Coronary artery (tissue), 2 donors: ENCODE measurements around the gene BICD2.

Experiments
- DNase-seq: peaks from one replicate; pipeline ENCODE4 v3.0.0-alpha.2; 2017; ENCODE audit warnings: low spot score
- H3K27ac ChIP-seq, 2 donors: fragments of 200-600 bp; sonication (generic); one replicate each; pipeline ENCODE4 v1.5.1; 2016 to 2019
- H3K4me3 ChIP-seq: fragments of 200-600 bp; sonication (generic); 2 replicates; pipeline ENCODE4 v1.5.1; 2016; ENCODE audit warnings: mild to moderate bottlenecking, moderate library complexity
- TF ChIP-seq, protein P1 (sequence below): fragments of 200-600 bp; sonication (generic); IDR thresholded peaks from one replicate; pipeline ENCODE4 v1.5.1; 2019; ENCODE audit warnings: antibody characterized with exemption

Gene BICD2

GRCh38 chr9:92762781-92763708 lies 1.6 kb downstream of the BICD2 start:
- H3K4me3 ChIP-seq = peak overlapping the region; percentile 100
- DNase-seq = no peak
- TF ChIP-seq, protein P1, sequence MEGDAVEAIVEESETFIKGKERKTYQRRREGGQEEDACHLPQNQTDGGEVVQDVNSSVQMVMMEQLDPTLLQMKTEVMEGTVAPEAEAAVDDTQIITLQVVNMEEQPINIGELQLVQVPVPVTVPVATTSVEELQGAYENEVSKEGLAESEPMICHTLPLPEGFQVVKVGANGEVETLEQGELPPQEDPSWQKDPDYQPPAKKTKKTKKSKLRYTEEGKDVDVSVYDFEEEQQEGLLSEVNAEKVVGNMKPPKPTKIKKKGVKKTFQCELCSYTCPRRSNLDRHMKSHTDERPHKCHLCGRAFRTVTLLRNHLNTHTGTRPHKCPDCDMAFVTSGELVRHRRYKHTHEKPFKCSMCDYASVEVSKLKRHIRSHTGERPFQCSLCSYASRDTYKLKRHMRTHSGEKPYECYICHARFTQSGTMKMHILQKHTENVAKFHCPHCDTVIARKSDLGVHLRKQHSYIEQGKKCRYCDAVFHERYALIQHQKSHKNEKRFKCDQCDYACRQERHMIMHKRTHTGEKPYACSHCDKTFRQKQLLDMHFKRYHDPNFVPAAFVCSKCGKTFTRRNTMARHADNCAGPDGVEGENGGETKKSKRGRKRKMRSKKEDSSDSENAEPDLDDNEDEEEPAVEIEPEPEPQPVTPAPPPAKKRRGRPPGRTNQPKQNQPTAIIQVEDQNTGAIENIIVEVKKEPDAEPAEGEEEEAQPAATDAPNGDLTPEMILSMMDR = no peak
- H3K27ac ChIP-seq = peak overlapping the region; percentile 68 to 100

- Histone ChIP-seq H3K4me3 (peak overlapping the region; percentile 100), H3K27ac (peak overlapping the region in 1 of 2 donors; percentile 6)
- no peak for DNase-seq
- TF ChIP-seq, protein P1 = no peak
These were observed 2.4 kb downstream of the BICD2 start for GRCh38 chr9:92762196-92762595.

DNA sequence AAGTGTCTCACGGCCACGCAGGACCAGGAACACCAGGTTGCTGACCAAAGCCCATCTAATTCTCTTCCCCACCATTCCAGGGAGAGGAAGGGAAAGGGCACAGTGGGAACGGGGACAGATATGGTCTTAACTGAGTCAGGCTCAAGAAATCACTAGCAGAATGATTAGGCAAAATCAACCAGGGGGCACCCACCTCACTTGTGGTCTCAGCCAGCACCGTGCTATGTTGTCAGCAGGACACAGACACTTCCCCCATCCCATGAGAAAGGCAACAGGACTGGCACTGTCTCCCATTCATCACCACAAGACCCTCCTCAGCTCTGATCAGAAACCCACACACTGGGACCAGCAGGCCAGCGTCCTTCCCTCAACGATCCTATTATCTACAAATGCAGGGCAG lies 2.9 kb downstream of the BICD2 start:
- no peak overlapping the region for H3K4me3 ChIP-seq
- TF ChIP-seq, protein P1 = no peak
- DNase-seq = no peak
- H3K27ac ChIP-seq = peak overlapping the region in 1 of 2 donors; percentile 21

DNA sequence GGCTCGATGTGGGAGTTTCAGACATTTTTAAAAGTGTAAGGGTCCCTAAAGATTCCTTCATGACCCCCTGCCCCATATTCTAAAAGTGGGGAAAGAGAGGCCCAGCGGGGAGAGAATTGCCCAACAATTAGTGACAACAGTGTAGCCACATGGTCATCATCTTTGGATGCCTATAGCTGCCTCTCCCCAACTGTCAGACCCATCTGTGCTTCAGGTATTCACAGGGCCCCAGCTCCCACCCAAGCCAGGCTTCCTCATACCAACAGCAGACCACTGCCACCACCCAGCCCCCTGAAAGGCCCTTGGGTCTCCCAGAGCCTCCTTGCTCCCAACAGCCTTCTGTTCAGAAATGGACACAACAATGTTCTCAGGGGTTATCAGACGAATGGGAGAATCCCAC lies 4.1 kb downstream of the BICD2 start:
- Histone ChIP-seq H3K4me3 (no peak overlapping the region), H3K27ac (peak overlapping the region in 1 of 2 donors; percentile 51)
- DNase-seq = no peak
- TF ChIP-seq, protein P1 = no peak

DNA sequence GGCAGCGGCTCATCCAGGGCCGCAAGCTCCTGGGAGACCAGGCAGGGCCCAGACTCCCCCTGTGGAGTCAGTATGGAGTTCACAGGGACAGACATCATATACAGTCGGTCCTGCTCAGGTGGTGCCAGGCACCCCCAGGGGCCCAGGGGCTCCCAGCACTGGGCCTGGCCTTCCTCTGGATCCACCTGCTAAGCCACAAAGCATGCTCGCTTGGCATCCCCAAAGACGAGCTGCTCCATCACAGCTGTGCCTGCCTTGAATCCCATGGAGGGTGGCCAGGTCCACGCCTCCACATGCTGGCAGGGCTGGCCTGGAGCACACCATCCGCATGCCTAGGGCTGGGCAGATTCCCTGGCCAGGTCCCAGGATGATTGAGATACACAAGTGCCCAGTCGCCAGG lies 4.6 kb downstream of the BICD2 start:
- TF ChIP-seq, protein P1 = no peak
- DNase-seq = no peak
- Histone ChIP-seq H3K4me3 (no peak overlapping the region), H3K27ac (peak overlapping the region in 1 of 2 donors; percentile 51)

DNA sequence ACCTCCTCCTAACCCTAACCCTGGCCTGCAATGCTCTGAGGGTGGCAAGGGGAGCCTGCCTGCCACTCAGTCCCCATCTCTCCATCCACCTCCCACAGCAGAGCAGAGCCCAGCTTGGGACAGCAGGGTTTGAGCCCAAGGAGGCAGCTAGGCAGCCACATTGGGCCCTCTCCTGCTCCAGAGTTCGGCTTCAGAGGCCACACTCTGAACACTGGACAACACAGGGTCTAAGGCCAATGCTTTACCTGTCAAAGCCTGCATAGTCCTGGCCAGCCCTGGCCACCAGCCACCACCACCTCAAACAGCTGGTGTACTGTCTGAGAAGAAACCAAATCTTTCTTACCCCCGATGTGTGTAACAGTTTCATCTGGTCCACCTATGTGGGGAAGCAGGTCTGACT lies 5.2 kb downstream of the BICD2 start:
- TF ChIP-seq, protein P1 = no peak
- DNase-seq = no peak
- Histone ChIP-seq H3K4me3 (no peak overlapping the region), H3K27ac (no peak overlapping the region)

DNA sequence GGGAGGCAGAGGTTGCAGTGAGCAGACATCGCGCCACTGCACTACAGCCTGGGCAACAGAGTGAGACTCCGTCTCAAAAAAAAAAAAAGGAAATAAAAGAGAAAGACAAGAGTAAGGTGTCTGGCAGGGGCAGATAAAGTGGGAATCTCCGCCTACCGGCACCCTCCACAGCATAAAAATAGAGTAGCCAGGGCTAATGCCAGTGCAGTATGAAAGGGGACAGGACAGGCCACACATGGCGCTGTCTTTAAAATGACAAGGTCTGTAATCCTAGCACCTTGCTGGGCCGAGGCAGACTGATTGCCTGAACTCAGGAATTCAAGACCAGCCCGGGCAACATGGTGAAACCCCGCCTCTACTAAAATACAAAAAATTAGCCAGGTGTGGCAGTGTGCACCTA lies 7.8 kb downstream of the BICD2 start:
- H3K27ac ChIP-seq = no peak overlapping the region
- DNase-seq = no peak
- TF ChIP-seq, protein P1 = no peak
- no peak overlapping the region for H3K4me3 ChIP-seq
